MM.1S (cell line): Measurements from ENCODE around the gene LDLR.
"Not testable (repeated sequence)": the region's sequence is repeated elsewhere in the genome, so short reads cannot be mapped to it uniquely, and the experiment has no call there.

Source experiments
- DNase-seq: peaks from one replicate; pipeline ENCODE4 v3.0.0-alpha.2; 2015
- H2AFZ ChIP-seq: fragments of 300-600 bp; sonication (generic); 2 replicates; pipeline ENCODE4 v1.6.0; 2016; ENCODE audit warnings: antibody characterized with exemption, low read length
- H3F3A ChIP-seq: fragments of 300-600 bp; sonication (generic); 2 replicates; pipeline ENCODE4 v1.6.1; 2016; ENCODE audit warnings: mild to moderate bottlenecking, antibody characterized with exemption, low read length, moderate library complexity, mixed read lengths; ENCODE audit not compliant: insufficient read depth
- H3K27ac ChIP-seq: fragments of 300-600 bp; sonication (generic); 2 replicates; pipeline ENCODE4 v1.5.1; 2016; ENCODE audit warnings: mild to moderate bottlenecking, low read length
- H3K27me3 ChIP-seq: fragments of 300-600 bp; sonication (generic); replicated peaks from 2 replicates; pipeline ENCODE4 v1.6.0; 2016; ENCODE audit warnings: low read length; ENCODE audit not compliant: insufficient read depth
- H3K36me3 ChIP-seq: fragments of 300-600 bp; sonication (generic); replicated peaks from 2 replicates; pipeline ENCODE4 v1.6.1; 2016; ENCODE audit warnings: mild to moderate bottlenecking, low read length, mixed read lengths; ENCODE audit not compliant: insufficient read depth
- H3K4me1 ChIP-seq: fragments of 300-600 bp; sonication (generic); 2 replicates; pipeline ENCODE4 v1.6.1; 2016; ENCODE audit warnings: low read length, mixed read lengths
- H3K4me2 ChIP-seq: fragments of 300-600 bp; sonication (generic); 2 replicates; pipeline ENCODE4 v1.6.0; 2016; ENCODE audit warnings: low read depth, low read length
- H3K4me3 ChIP-seq: fragments of 300-600 bp; sonication (generic); 2 replicates; pipeline ENCODE4 v1.5.1; 2016; ENCODE audit warnings: low read length, mixed read lengths
- H3K79me2 ChIP-seq: fragments of 300-600 bp; sonication (generic); 2 replicates; pipeline ENCODE4 v1.6.1; 2016; ENCODE audit warnings: mixed run types, low read length, mixed read lengths
- H3K9ac ChIP-seq: fragments of 300-600 bp; sonication (generic); 2 replicates; pipeline ENCODE4 v1.6.1; 2016; ENCODE audit warnings: low read length, mixed read lengths
- H3K9me2 ChIP-seq: fragments of 300-600 bp; sonication (generic); replicated peaks from 2 replicates; pipeline ENCODE4 v1.6.1; 2016; ENCODE audit warnings: mild to moderate bottlenecking, low read length, mixed read lengths; ENCODE audit not compliant: insufficient read depth
- H3K9me3 ChIP-seq: fragments of 300-600 bp; sonication (generic); replicated peaks from 2 replicates; pipeline ENCODE4 v1.6.1; 2016; ENCODE audit warnings: mild to moderate bottlenecking, low read length, mixed read lengths; ENCODE audit not compliant: insufficient read depth
- H4K20me1 ChIP-seq: fragments of 300-600 bp; sonication (generic); 2 replicates; pipeline ENCODE4 v1.6.1; 2016; ENCODE audit warnings: mild to moderate bottlenecking, low read length, moderate library complexity, mixed read lengths; ENCODE audit not compliant: insufficient read depth
- CTCF ChIP-seq: fragments of 300-600 bp; sonication (generic); IDR thresholded peaks from 2 replicates; pipeline ENCODE4 v1.5.1; 2016; ENCODE audit warnings: antibody characterized with exemption, low read length, mixed read lengths
- EZH2 ChIP-seq: fragments of 300-600 bp; sonication (generic); optimal IDR thresholded peaks from 2 replicates; pipeline ENCODE3; 2017; ENCODE audit warnings: low read depth, mild to moderate bottlenecking, antibody characterized with exemption, low read length, mixed read lengths
- EZH2phosphoT487 ChIP-seq: fragments of 300-600 bp; sonication (generic); IDR thresholded peaks from 2 replicates; pipeline ENCODE4 v1.6.1; 2018; ENCODE audit warnings: antibody characterized with exemption, low read length

The LDLR gene

GRCh38 chr19:11088506-11089253 is 583 bp upstream of the LDLR start:
- peak overlapping the region; percentile 95 for H3K27ac ChIP-seq
- TF ChIP-seq CTCF (no peak), EZH2 (no peak), EZH2phosphoT487 (no peak)
- H3K4me2 ChIP-seq, result peak overlapping the region; percentile 59
- H3K9me2 ChIP-seq, result no peaks in the 10 kb centered on the region
- no peaks in the 10 kb centered on the region for H3K9me3 ChIP-seq
- H2AFZ ChIP-seq, result peak overlapping the region; percentile 57
- peaks cover 22% of the 10 kb centered on the region for H3K4me1 ChIP-seq
- 0 out of 2 replicates have a peak, but pooled peaks cover 4% of the 10 kb centered on the region for H4K20me1 ChIP-seq
- DNase-seq, result no peak
- peaks cover 41% of the 10 kb centered on the region for H3F3A ChIP-seq
- peak overlapping the region; percentile 76 for H3K4me3 ChIP-seq
- H3K36me3 ChIP-seq, result no peaks in the 10 kb centered on the region; the same call in 1 of the 2 replicates
- peak overlapping the region; percentile 98 for H3K9ac ChIP-seq
- peaks cover 42% of the 10 kb centered on the region for H3K79me2 ChIP-seq
- no peaks in the 10 kb centered on the region for H3K27me3 ChIP-seq

GRCh38 chr19:11090014-11090263 is 676 bp downstream of the LDLR start:
- H3K9me3 ChIP-seq, H4K20me1 ChIP-seq, H3K9me2 ChIP-seq, H3K27me3 ChIP-seq, DNase-seq, H2AFZ ChIP-seq, H3K36me3 ChIP-seq: not testable (repeated sequence)
- H3K9ac ChIP-seq, result peak overlapping the region; percentile 98
- H3K4me3 ChIP-seq, result peak overlapping the region; percentile 76
- peaks cover 54% of the 10 kb centered on the region for H3K79me2 ChIP-seq
- peak overlapping the region; percentile 59; the same call in 1 of the 2 replicates for H3K4me2 ChIP-seq
- H3K4me1 ChIP-seq, result peaks cover 32% of the 10 kb centered on the region
- H3K27ac ChIP-seq, result peak overlapping the region; percentile 95
- peaks cover 52% of the 10 kb centered on the region for H3F3A ChIP-seq

GRCh38 chr19:11090264-11090996 is 1.2 kb downstream of the LDLR start:
- peak overlapping the region; percentile 98 for H3K9ac ChIP-seq
- peaks cover 57% of the 10 kb centered on the region for H3F3A ChIP-seq
- no peaks in the 10 kb centered on the region for H3K9me3 ChIP-seq
- peaks cover 37% of the 10 kb centered on the region for H3K4me1 ChIP-seq
- peak overlapping the region; percentile 95 for H3K27ac ChIP-seq
- no peaks in the 10 kb centered on the region; the same call in 1 of the 2 replicates for H3K36me3 ChIP-seq
- peaks cover 4% of the 10 kb centered on the region; the same call in 1 of the 2 replicates for H4K20me1 ChIP-seq
- peaks cover 54% of the 10 kb centered on the region for H3K79me2 ChIP-seq
- TF ChIP-seq EZH2phosphoT487 (no peak), CTCF (0 out of 2 replicates have a peak, but pooled peaks have one; percentile 14), EZH2 (no peak)
- DNase-seq, result peak; percentile 98
- no peaks in the 10 kb centered on the region for H3K27me3 ChIP-seq
- H3K9me2 ChIP-seq, result no peaks in the 10 kb centered on the region
- H3K4me2 ChIP-seq, result peak overlapping the region; percentile 96
- H2AFZ ChIP-seq, result no peak overlapping the region
- peak overlapping the region; percentile 93 for H3K4me3 ChIP-seq
